ENCODE measurements around the gene CADPS2. TPM values are rescaled to one million over a fixed set of nuclear protein-coding genes. Genes with fewer than 3 reads are reported as not detected.

The CADPS2 gene
- total RNA-seq, 1 donor from 2014 or later = 8.8 TPM

DNA sequence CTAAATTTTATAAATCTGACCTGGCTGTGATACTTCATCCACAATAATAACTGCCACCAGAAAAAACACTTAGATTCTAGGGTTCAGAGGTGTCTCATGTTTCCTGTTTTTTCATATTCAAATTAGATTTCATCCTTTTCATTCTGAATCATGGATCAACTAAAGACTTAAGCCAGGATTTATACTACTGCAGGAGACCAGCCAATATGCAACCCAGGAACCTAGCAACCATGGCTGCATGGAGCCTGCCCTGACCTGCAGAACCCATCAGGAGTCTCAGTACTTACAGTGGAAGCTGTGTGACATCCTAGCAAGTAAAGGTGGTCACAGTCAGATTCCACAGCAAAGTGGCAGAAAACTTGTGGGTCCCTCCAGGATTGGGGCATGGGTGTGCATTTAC, 143.0 kb downstream of the CADPS2 start:
- H3K36me3 ChIP-seq (ENCODE audit: control insufficient read depth, insufficient read depth, low read length) = no peaks in the 10 kb centered on the region
- H3K27me3 ChIP-seq (ENCODE audit: control insufficient read depth, insufficient read depth, low read length) = no peaks in the 10 kb centered on the region
- TF ChIP-seq, protein P1, sequence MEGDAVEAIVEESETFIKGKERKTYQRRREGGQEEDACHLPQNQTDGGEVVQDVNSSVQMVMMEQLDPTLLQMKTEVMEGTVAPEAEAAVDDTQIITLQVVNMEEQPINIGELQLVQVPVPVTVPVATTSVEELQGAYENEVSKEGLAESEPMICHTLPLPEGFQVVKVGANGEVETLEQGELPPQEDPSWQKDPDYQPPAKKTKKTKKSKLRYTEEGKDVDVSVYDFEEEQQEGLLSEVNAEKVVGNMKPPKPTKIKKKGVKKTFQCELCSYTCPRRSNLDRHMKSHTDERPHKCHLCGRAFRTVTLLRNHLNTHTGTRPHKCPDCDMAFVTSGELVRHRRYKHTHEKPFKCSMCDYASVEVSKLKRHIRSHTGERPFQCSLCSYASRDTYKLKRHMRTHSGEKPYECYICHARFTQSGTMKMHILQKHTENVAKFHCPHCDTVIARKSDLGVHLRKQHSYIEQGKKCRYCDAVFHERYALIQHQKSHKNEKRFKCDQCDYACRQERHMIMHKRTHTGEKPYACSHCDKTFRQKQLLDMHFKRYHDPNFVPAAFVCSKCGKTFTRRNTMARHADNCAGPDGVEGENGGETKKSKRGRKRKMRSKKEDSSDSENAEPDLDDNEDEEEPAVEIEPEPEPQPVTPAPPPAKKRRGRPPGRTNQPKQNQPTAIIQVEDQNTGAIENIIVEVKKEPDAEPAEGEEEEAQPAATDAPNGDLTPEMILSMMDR (IDR thresholded peaks at IDR 0.05; ENCODE audit: insufficient read depth, low read length, poor library complexity, severe bottlenecking) = no peak
- DNase-seq (ENCODE audit: low read depth) = no peak
- no peak overlapping the region for H3K4me3 ChIP-seq (ENCODE audit: low read depth, low read length)

DNA sequence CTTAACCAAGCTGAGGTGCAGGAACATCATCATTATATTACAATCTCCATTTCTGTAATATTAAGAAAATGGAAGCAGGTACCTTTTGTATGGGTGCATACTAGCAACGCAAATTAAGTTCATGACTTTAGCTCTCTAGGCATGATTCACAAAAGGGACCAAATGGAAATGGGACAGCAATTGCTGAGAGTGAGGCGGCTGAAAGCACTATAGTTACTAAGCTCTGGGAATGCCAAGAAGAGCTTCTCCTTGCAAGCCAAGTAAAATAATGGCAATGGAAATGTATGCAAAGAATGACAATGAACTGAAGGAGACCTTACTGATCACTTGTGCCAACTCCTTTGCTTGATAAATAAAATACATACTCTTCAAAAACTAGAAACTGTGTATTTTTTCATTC, 147.3 kb downstream of the CADPS2 start:
- no peaks in the 10 kb centered on the region for H3K27me3 ChIP-seq (ENCODE audit: control insufficient read depth, insufficient read depth, low read length)
- DNase-seq (ENCODE audit: low read depth) = no peak
- H3K36me3 ChIP-seq (ENCODE audit: control insufficient read depth, insufficient read depth, low read length) = no peaks in the 10 kb centered on the region
- TF ChIP-seq, protein P1 (IDR thresholded peaks at IDR 0.05; ENCODE audit: insufficient read depth, low read length, poor library complexity, severe bottlenecking) = no peak
- no peak overlapping the region for H3K4me3 ChIP-seq (ENCODE audit: low read depth, low read length)

DNA sequence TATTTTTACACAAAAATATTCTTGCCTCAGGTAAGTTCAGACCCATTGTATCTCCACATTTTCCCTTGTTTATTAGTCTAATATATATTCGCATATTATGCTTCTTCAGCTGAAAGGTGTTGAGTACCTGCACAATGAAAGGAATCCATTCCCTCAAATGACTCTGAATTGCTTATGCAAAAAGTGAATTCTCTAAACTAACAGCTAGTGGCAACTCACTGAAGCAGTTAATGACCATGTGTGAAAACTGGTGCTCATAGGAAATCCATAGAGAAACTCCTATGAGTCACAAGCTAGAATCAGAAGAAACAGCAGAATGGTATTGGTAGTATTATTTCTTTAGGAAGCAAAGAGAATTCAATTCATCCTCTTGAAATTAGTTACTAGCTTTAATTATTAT, 150.1 kb downstream of the CADPS2 start:
- DNase-seq (ENCODE audit: low read depth) = no peak
- H3K4me3 ChIP-seq (ENCODE audit: low read depth, low read length) = no peak overlapping the region
- no peaks in the 10 kb centered on the region for H3K36me3 ChIP-seq (ENCODE audit: control insufficient read depth, insufficient read depth, low read length)
- TF ChIP-seq, protein P1 (IDR thresholded peaks at IDR 0.05; ENCODE audit: insufficient read depth, low read length, poor library complexity, severe bottlenecking) = no peak
- H3K27me3 ChIP-seq (ENCODE audit: control insufficient read depth, insufficient read depth, low read length) = no peaks in the 10 kb centered on the region

DNA sequence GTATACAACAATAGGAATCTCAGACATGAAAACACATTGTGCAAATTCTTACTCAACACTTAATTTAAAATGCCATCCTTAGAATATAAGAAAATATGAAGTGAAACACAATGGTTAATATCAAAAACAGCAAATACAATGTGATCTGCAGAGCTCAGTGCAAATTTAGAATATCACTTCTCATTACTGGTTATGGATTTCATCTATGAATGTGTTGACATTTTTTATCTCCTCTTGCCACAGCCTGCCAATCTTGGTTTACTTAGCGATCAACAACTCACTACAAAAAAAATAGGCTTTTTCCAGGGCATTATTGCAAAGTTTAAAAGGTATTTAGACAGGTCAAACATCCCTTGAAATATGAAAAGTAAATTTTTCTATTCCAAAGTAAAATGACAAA, 158.5 kb downstream of the CADPS2 start:
- no peak for DNase-seq (ENCODE audit: low read depth)
- Histone ChIP-seq H3K27me3 (ENCODE audit: control insufficient read depth, insufficient read depth, low read length) (no peaks in the 10 kb centered on the region), H3K36me3 (ENCODE audit: control insufficient read depth, insufficient read depth, low read length) (no peaks in the 10 kb centered on the region), H3K4me3 (ENCODE audit: low read depth, low read length) (no peak overlapping the region)
- TF ChIP-seq, protein P1 (IDR thresholded peaks at IDR 0.05; ENCODE audit: insufficient read depth, low read length, poor library complexity, severe bottlenecking) = no peak

DNA sequence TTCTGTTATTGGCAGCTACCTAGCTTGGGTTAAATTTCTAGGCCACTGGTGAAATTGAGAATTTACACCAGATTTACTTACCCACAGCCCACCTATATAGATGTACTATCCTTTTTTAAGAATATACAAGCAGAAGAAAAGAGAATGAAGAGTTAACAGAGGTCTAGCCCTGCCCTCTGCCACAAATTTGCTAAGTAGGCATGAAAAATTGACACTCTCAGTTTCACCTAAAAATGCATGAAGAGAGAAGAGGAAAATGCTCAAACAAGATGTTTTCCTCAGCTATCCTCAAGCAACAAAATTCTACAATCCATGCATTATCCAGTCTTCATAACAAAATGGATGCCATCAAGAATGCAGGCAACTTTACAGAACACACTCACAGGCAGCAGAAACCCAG, 158.9 kb downstream of the CADPS2 start:
- Histone ChIP-seq H3K4me3 (ENCODE audit: low read depth, low read length) (no peak overlapping the region), H3K36me3 (ENCODE audit: control insufficient read depth, insufficient read depth, low read length) (no peaks in the 10 kb centered on the region), H3K27me3 (ENCODE audit: control insufficient read depth, insufficient read depth, low read length) (no peaks in the 10 kb centered on the region)
- no peak for DNase-seq (ENCODE audit: low read depth)
- TF ChIP-seq, protein P1 (IDR thresholded peaks at IDR 0.05; ENCODE audit: insufficient read depth, low read length, poor library complexity, severe bottlenecking) = no peak

DNA sequence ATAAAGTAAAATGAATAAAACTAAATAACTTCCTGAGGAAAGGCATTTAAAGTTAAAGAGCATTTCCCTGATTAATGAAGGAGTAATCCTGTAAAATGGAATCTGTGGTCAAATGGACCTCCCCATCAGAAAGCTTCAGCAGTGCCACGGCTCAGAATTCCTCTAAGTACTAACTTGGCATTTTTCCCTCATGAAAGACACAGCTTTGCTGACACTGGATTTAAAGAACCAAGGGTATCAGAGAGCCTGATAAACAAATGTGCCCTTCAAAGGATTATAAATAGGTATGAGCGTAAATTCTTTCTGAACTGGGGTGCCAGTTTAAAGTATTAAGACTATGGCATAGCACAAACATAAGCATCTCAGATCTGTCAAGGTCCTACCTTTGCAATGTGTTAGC, 159.4 kb downstream of the CADPS2 start:
- no peak for DNase-seq (ENCODE audit: low read depth)
- TF ChIP-seq, protein P1 (IDR thresholded peaks at IDR 0.05; ENCODE audit: insufficient read depth, low read length, poor library complexity, severe bottlenecking) = no peak
- Histone ChIP-seq H3K4me3 (ENCODE audit: low read depth, low read length) (no peak overlapping the region), H3K27me3 (ENCODE audit: control insufficient read depth, insufficient read depth, low read length) (no peaks in the 10 kb centered on the region), H3K36me3 (ENCODE audit: control insufficient read depth, insufficient read depth, low read length) (no peaks in the 10 kb centered on the region)
